T-cell (primary cell): Measurements from ENCODE around the gene TRPM4. TPM values are rescaled to one million over a fixed set of nuclear protein-coding genes. Genes with fewer than 3 reads are reported as not detected.

Experiments used
- ATAC-seq, 4 experiments: fragments of 200-7000 bp in 3 of 4; fragments of 150-1000 bp in 1 of 4; cut with Tn5 transposase; replicated peaks in 1 of 4; 1 replicate in 3 of 4; 2 replicates in 1 of 4; pipeline ENCODE4 v1.10.0; 2021; ENCODE audit warnings: moderate library complexity in 3 of 4, mild to moderate bottlenecking in 2 of 4, moderate number of reproducible peaks in 1 of 4
- CTCF ChIA-PET, 2 donors: fragments of 300-600 bp; sonication (Branson Sonifier 250); formaldehyde crosslinking; loops; one replicate each; lab custom pipeline; 2022; ENCODE audit warnings: antibody characterized with exemption in 2 of 2; lab: Charles Lee
- POLR2A ChIA-PET, 2 donors: fragments of 300-600 bp; sonication (Branson Sonifier 250); formaldehyde crosslinking; loops; one replicate each; lab custom pipeline; 2022; ENCODE audit warnings: antibody characterized with exemption in 2 of 2; lab: Charles Lee
- DNase-seq, 35 experiments: peaks; one replicate each; pipeline versions ENCODE4 v3.0.0 to v3.0.0-alpha.2; 2013 to 2023
- H3K27ac ChIP-seq: one replicate; pipeline ENCODE4 v1.5.1; 2013; ENCODE audit warnings: low read length
- H3K27me3 ChIP-seq, 2 experiments: replicated peaks in 1 of 2; 1 replicate in 1 of 2; 2 replicates in 1 of 2; pipeline versions ENCODE4 v1.6.1 to v1.7.0; 2013; ENCODE audit warnings: low read length in 1 of 2, mixed read lengths in 1 of 2; ENCODE audit not compliant: control insufficient read depth in 2 of 2, insufficient read depth in 2 of 2; ENCODE audit errors: extremely low read depth in 1 of 2
- H3K36me3 ChIP-seq, 2 donors: 1 replicate in 1 of 2; 2 replicates in 1 of 2; pipeline versions ENCODE4 v1.6.1 to v1.7.0; 2013; ENCODE audit warnings: low read length in 1 of 2; ENCODE audit not compliant: control insufficient read depth in 2 of 2, insufficient read depth in 1 of 2; ENCODE audit errors: extremely low read depth in 1 of 2
- H3K4me1 ChIP-seq, 2 experiments: 1 replicate in 1 of 2; 2 replicates in 1 of 2; pipeline versions ENCODE4 v1.6.1 to v1.7.0; 2013; ENCODE audit warnings: low read length in 2 of 2, mixed read lengths in 1 of 2; ENCODE audit not compliant: insufficient read depth in 2 of 2, control insufficient read depth in 1 of 2; ENCODE audit errors: extremely low read depth in 1 of 2
- H3K4me3 ChIP-seq, 2 donors: 1 replicate in 1 of 2; 2 replicates in 1 of 2; pipeline versions ENCODE4 v1.5.1 to v1.7.0; 2013; ENCODE audit warnings: mild to moderate bottlenecking in 2 of 2, low read length in 1 of 2, moderate library complexity in 1 of 2; ENCODE audit not compliant: control insufficient read depth in 1 of 2; ENCODE audit errors: extremely low read depth in 1 of 2
- H3K9me3 ChIP-seq: 2 replicates; pipeline ENCODE4 v1.7.0; 2013
- H3K27ac Mint-ChIP-seq, 2 donors: one replicate each; pipeline ENCODE4 v1.8.0; 2020 to 2021; ENCODE audit warnings: mild to moderate bottlenecking in 2 of 2, mixed read lengths in 2 of 2
- H3K27me3 Mint-ChIP-seq, 2 donors: one replicate each; pipeline ENCODE4 v1.8.0; 2021 to 2022; ENCODE audit warnings: mixed read lengths in 2 of 2
- H3K36me3 Mint-ChIP-seq: one replicate; pipeline ENCODE4 v1.8.0; 2021; ENCODE audit warnings: mixed read lengths
- H3K4me1 Mint-ChIP-seq, 3 donors: one replicate each; pipeline ENCODE4 v1.8.0; 2020 to 2022; ENCODE audit warnings: mixed read lengths in 3 of 3, mild to moderate bottlenecking in 1 of 3
- H3K4me3 Mint-ChIP-seq, 3 donors: one replicate each; pipeline ENCODE4 v1.8.0; 2020 to 2022; ENCODE audit warnings: mild to moderate bottlenecking in 3 of 3, mixed read lengths in 3 of 3, moderate library complexity in 3 of 3
- H3K9me3 Mint-ChIP-seq, 3 donors: one replicate each; pipeline ENCODE4 v1.8.0; 2020 to 2022; ENCODE audit warnings: mixed read lengths in 3 of 3
- WGBS: methylation state at CpG from one replicate; pipeline ENCODE4 v1.1.5; 2013; ENCODE audit warnings: missing lambda C conversion rate; ENCODE audit not compliant: insufficient coverage; 5-methylcytosine and 5-hydroxymethylcytosine counted together
- total RNA-seq, 35 experiments: library from RNA in 6 of 35; stranded (reverse) in 6 of 35; fragments of 120-200 nt in 1 of 35; gene quantifications; one replicate each; pipeline versions ENCODE4 v1.2.1 to v1.2.4 and lab custom pipeline; 2013 to 2026

Gene TRPM4
- total RNA-seq, 5 donors from 2014 or later (not counting 1 experiment from before 2014, with no cell fraction given) = 0.43 to 0.89 (median 0.50) TPM; not detected in 2

DNA sequence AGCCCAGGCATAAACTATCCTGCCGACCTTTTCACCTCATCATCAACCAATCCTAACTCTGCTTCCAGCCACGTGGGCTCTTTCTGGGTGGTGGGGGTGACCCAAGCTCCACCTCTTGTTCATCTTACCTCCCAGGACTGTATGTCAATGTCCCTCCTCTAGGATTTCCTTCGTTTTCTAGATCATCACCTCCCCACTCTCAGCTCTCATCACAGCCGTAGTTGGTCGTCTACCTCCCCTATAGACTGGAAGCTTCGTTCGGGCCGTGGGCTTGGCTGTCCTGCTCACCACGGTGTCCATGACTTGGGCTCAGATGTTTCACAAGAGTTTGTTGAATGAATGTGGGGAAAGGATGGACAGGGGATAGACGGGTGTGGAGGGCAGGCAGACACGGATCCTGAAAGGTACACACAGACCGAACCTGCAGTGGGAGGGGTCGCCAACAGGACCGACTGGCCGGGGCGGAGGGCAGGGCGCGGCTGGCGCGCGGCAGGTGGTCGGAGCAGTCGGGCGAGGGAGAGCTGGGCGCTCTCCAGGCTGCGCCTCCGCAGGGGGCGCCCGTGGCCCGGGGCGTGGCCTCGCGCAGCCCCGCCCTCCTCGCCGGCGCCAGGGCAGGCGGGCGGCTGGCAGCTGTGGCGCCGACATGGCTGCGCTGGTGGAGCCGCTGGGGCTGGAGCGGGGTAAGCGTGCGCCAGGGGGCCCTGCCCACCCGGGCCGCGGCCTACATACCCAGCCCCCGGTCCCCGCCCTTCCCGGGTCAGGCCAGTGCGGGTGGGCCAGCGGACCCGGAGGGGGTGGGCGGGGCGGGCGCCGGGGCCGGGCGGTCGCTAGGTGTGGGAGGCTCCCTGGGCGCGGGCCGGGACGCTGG, 43.6 kb upstream of the TRPM4 start, which contains the start of gene LIN7B:
TSS of gene LIN7B (plus strand) at position 609 of the 868 bp plus-strand sequence. CDS start at position 644, 35 bp downstream.
- ChIA-PET CTCF (interaction anchor here (0.6 to 2.8 kb wide), 7 partner anchors 9 to 363 kb away, joined by 3 to 21 read pairs (median 3); partner anchors contain the start of genes GYS1 (in 1 of the 2) and RUVBL2 (in 1 of the 2)), POLR2A (interaction anchor here in 1 of 2 donors (1.1 kb wide), 1 partner anchor 14 kb away, joined by 7 read pairs; no protein-coding TSS in a partner anchor)
- Mint-ChIP-seq H3K9me3 (no peaks in the 10 kb centered on the region), H3K27ac (peak within 1 kb of the TSS; percentile 86 to 89), H3K4me1 (peaks cover 36 to 46% (median 36%) of the 10 kb centered on the region in 3 donors), H3K36me3 (peaks cover 5% of the 10 kb centered on the region), H3K4me3 (peak within 1 kb of the TSS; percentile 79 to 85 (median 84)), H3K27me3 (no peaks in the 10 kb centered on the region)
- Histone ChIP-seq H3K27me3 (no peaks in the 10 kb centered on the region), H3K9me3 (no peaks in the 10 kb centered on the region), H3K4me1 (peaks cover 6 to 34% of the 10 kb centered on the region in 2 experiments), H3K4me3 (peak within 1 kb of the TSS; percentile 60 to 73), H3K36me3 (peaks cover 2 to 6% of the 10 kb centered on the region in 2 donors), H3K27ac (peak within 1 kb of the TSS; percentile 7)
- peak; percentile 65 to 70 (median 69) for ATAC-seq
- DNase-seq = peak; percentile 45 to 90 (median 68)
- under 1% methylated on average over 52 of the region's 66 CpGs for WGBS

DNA sequence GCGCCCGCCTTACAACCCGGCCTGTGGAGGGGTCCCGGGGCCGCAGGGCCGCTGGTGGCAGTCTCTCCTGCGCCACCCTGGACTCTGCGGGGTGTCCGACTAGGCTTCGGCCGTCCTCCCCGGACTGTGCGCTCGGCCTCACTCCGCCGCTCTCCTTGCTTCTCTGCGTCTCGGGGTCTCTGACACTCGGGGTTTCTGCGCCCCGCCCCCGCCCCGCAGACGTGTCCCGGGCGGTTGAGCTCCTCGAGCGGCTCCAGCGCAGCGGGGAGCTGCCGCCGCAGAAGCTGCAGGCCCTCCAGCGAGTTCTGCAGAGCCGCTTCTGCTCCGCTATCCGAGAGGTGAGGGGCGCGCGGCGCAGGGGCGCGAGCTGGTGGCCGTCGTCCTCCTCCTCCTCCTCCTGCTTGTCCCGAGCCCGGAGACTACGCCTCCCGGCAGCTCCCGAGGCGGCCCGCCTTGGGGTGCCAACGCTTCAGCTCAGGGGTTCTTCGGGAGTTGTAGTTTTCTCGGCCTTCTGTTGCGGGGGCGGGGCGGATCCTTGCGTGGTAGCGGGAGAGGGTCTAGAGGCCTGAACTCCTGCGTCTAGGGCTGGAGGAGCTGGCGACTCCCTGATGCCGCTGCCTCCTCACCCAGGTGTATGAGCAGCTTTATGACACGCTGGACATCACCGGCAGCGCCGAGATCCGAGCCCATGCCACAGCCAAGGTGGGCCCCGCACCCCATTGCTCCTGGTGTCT, 42.8 kb upstream of the TRPM4 start:
- Mint-ChIP-seq H3K27ac (peak overlapping the region; percentile 39 to 41), H3K36me3 (no peaks in the 10 kb centered on the region), H3K27me3 (no peaks in the 10 kb centered on the region), H3K9me3 (no peaks in the 10 kb centered on the region), H3K4me1 (peaks cover 36 to 46% (median 36%) of the 10 kb centered on the region in 3 donors), H3K4me3 (peak overlapping the region; percentile 76 to 85 (median 84))
- peak overlapping the region; percentile 7 for H3K27ac ChIP-seq
- no peaks in the 10 kb centered on the region for H3K9me3 ChIP-seq
- DNase-seq = peak in 28 of 35 experiments; percentile 25 to 65 (median 40)
- POLR2A ChIA-PET = interaction anchor here in 1 of 2 donors (0.5 to 1.1 kb wide), 2 partner anchors 13 to 126 kb away, joined by 6 to 7 read pairs; no protein-coding TSS in a partner anchor
- H3K36me3 ChIP-seq = peaks cover 0 to 4% of the 10 kb centered on the region in 2 donors
- peak overlapping the region; percentile 60 to 73 for H3K4me3 ChIP-seq
- H3K4me1 ChIP-seq = peaks cover 6 to 37% of the 10 kb centered on the region in 2 experiments
- 13% methylated on average over 61 of the region's 68 CpGs for WGBS
- ATAC-seq = peak in 3 of 4 experiments; percentile 0 to 6 (median 0)
- CTCF ChIA-PET = interaction anchor here (0.5 to 2.8 kb wide), 7 partner anchors 10 to 121 kb away, joined by 3 to 21 read pairs (median 4); partner anchors contain the start of genes GYS1 (in 1 of the 2) and RUVBL2 (in 1 of the 2)
- peaks cover 0 to 2% of the 10 kb centered on the region in 2 experiments for H3K27me3 ChIP-seq

- Mint-ChIP-seq H3K4me3 (peak overlapping the region; percentile 57 to 84 (median 71)), H3K27ac (peak overlapping the region; percentile 44 to 48), H3K36me3 (no peaks in the 10 kb centered on the region), H3K9me3 (no peaks in the 10 kb centered on the region), H3K4me1 (peaks cover 41 to 55% (median 44%) of the 10 kb centered on the region in 3 donors), H3K27me3 (peaks cover 0 to 5% of the 10 kb centered on the region in 2 donors)
- H3K9me3 ChIP-seq = no peaks in the 10 kb centered on the region
- H3K4me3 ChIP-seq = no peak overlapping the region
- DNase-seq (no peak), ATAC-seq (no peak)
- H3K27ac ChIP-seq = no peak overlapping the region
- peaks cover 0 to 10% of the 10 kb centered on the region in 2 experiments for H3K27me3 ChIP-seq
- ChIA-PET POLR2A (interaction anchor here in 1 of 2 donors (0.6 kb wide), 1 partner anchor 388 kb away, joined by 4 read pairs; no protein-coding TSS in a partner anchor), CTCF (no interaction called here)
- no peaks in the 10 kb centered on the region for H3K36me3 ChIP-seq
- H3K4me1 ChIP-seq = peaks cover 6 to 48% of the 10 kb centered on the region in 2 experiments
- WGBS = no CpG with 5 or more reads among the region's 1 CpG
These were observed 41.0 kb upstream of the TRPM4 start for GRCh38 chr19:49116544-49116943.

DNA sequence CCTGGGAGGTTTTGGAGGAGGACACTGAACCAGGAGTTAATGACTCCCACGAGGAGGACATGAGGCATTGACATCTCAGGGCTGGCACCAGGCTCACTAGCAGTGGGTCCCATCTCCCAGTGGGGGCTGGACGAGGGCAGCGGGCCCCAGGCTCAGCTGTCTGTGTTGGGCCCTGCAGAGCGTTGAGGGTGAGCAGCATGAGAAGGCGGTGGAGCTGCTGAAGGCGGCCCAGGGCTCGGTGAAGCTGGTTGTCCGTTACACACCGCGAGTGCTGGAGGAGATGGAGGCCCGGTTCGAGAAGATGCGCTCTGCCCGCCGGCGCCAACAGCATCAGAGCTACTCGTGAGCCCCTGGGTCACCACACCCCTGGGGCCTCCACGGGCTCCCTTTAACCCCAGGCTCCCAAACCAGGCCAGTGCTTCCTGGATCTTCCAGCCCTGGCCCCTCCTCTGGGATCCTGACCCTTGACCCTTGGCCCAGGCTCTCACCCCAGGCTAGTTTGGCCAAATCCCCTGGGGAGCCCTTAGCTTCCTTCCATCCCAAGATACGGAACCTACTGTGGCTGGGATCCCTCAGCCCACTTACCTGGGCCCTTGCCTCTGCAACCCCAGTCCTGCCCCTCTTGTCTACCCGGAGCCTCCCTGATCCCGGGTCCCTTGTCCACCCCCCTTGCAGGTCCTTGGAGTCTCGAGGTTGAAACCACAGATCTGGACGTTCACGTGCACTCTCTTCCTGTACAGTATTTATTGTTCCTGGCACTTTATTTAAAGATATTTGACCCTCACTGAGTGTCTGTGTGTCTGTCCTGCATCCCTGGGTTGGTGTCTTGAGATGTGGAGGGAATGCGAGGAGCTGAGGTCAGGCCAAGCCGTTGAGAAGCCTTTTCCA, 39.7 kb upstream of the TRPM4 start:
- peaks cover 0 to 10% of the 10 kb centered on the region in 2 experiments for H3K27me3 ChIP-seq
- peaks cover 0 to 5% of the 10 kb centered on the region in 2 donors for H3K27me3 Mint-ChIP-seq
- peak overlapping the region; percentile 79 to 84 (median 84) for H3K4me3 Mint-ChIP-seq
- ChIA-PET CTCF (interaction anchor here in 1 of 2 donors (0.7 to 1.2 kb wide), 2 partner anchors 10 to 695 kb away, joined by 3 to 7 read pairs; partner anchors contain the start of gene FUZ), POLR2A (no interaction called here)
- H3K9me3 ChIP-seq = no peaks in the 10 kb centered on the region
- ATAC-seq = no peak
- no peak for DNase-seq
- H3K9me3 Mint-ChIP-seq = no peaks in the 10 kb centered on the region
- peak overlapping the region; percentile 62 to 73 for H3K4me3 ChIP-seq
- H3K27ac ChIP-seq = peak overlapping the region; percentile 96
- WGBS = 84% methylated on average over 23 of the region's 26 CpGs
- H3K27ac Mint-ChIP-seq = peak overlapping the region; percentile 90 to 95
- H3K4me1 ChIP-seq = peaks cover 6 to 48% of the 10 kb centered on the region in 2 experiments
- H3K36me3 ChIP-seq = no peaks in the 10 kb centered on the region
- no peaks in the 10 kb centered on the region for H3K36me3 Mint-ChIP-seq
- peaks cover 41 to 53% (median 42%) of the 10 kb centered on the region in 3 donors for H3K4me1 Mint-ChIP-seq

DNA sequence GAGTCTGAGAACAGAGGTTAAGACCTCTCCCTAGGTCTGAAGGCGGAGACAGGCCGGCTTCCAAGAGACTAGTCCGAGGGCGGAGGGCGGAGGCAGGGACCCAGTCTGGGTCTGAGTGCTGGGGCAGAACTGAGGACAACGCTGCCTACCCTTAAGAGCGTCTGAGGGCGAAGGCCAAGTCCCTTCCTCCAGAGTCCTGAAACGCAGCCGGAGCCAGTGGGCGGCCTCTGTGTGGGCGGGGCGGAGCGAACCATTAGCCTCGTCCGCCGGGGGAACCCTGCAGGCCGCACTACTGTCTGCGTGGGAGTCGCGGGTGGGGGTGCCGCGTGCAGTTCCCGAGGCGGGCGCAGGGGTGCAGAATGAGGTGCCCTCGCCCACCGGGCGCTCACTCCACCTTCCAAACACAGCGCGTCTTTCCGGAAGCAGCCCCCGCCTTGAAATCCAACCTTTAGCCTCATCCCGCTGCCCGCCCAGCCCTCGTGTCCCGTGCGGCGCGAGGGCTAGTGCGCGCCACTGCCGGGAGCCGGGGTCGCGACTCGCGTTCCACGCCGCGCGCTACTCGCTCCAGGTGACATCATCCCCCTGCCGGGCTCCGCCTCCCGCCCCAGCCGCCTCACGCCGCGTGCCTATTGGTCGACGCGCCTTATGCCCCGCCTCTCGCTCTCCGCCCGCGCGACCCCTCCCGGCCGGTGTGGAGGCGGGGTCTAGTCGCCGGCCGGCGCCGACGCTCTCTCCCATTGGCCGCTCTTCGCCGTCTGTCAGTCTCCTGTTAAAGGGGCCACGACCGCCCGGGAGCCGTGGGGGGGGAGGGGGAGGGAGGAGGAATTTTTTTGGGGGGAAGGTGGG, 38.8 kb upstream of the TRPM4 start, which contains the start of gene C19orf73:
TSS of gene C19orf73 (minus strand) at position 579 of the 846 bp plus-strand sequence. CDS start at position 458, 121 bp downstream.
- no peaks in the 10 kb centered on the region for H3K36me3 Mint-ChIP-seq
- peak; percentile 79 to 85 (median 80) for ATAC-seq

More for the DNA sequence above, 38.8 kb upstream of the TRPM4 start, which contains the start of gene C19orf73:
- Histone ChIP-seq H3K9me3 (no peaks in the 10 kb centered on the region), H3K4me3 (peak within 1 kb of the TSS; percentile 66 to 73), H3K36me3 (no peaks in the 10 kb centered on the region), H3K4me1 (peaks cover 3 to 41% of the 10 kb centered on the region in 2 experiments), H3K27ac (peak within 1 kb of the TSS; percentile 96), H3K27me3 (peaks cover 0 to 10% of the 10 kb centered on the region in 2 experiments)
- Mint-ChIP-seq H3K4me3 (peak within 1 kb of the TSS; percentile 79 to 84 (median 84)), H3K9me3 (no peaks in the 10 kb centered on the region), H3K4me1 (peaks cover 34 to 45% (median 36%) of the 10 kb centered on the region in 3 donors), H3K27ac (peak within 1 kb of the TSS; percentile 90 to 95), H3K27me3 (peaks cover 0 to 5% of the 10 kb centered on the region in 2 donors)
- CTCF ChIA-PET = interaction anchor here (0.6 to 1.2 kb wide), 2 partner anchors 9 to 84 kb away, joined by 7 read pairs; no protein-coding TSS in a partner anchor
- peak; percentile 84 to 98 (median 92) for DNase-seq
- WGBS = under 1% methylated on average over 82 of the region's 85 CpGs
- POLR2A ChIA-PET = no interaction called here
